ENCODE measurements around the gene ADAM33. TPM values are rescaled to one million over a fixed set of nuclear protein-coding genes. Genes with fewer than 3 reads are reported as not detected.

The ADAM33 gene
- total and polyA plus RNA-seq, 2 of the 13 experiments (the other 11 are each of a cell fraction or from before 2014, with no cell fraction given) = not detected

DNA sequence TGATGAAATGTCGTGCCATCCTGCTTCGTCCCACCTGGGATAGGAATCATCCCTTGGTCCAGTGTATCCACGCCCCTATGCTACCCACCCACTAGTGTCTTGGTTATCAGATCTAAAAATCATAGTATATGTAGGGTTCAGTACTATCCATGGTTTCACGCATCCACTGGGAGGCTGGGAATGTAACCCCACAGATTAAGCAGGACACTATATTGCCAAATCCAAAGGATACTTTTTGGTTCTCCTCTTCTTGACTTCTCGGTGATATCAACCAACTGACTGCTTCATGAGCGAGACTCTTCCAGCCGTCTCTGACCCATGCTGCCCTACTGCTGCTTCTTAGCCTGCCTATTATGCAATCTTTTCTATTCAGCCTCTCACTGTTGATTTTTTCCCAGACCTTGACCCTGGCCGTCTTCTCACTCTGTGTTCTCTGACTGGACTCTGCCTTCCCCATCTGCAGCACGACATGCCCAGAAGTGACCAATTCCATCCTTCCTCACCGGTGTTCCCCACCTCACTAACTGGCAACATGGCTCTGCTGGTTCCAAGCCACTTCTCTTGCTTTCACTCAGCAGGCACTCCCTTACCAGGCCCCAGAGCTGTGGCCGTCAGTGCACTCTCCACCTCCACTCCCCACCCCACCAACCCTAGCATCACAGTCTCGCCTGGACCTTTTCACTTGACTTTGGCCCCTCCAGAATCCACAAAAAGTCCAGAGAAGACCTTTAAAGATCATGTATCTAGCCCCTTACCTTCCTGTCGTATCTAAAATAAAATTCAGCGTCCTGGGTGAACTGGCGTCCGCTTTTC lies 53.1 kb downstream of the ADAM33 start (continued):
- TF ChIP-seq, protein P1, sequence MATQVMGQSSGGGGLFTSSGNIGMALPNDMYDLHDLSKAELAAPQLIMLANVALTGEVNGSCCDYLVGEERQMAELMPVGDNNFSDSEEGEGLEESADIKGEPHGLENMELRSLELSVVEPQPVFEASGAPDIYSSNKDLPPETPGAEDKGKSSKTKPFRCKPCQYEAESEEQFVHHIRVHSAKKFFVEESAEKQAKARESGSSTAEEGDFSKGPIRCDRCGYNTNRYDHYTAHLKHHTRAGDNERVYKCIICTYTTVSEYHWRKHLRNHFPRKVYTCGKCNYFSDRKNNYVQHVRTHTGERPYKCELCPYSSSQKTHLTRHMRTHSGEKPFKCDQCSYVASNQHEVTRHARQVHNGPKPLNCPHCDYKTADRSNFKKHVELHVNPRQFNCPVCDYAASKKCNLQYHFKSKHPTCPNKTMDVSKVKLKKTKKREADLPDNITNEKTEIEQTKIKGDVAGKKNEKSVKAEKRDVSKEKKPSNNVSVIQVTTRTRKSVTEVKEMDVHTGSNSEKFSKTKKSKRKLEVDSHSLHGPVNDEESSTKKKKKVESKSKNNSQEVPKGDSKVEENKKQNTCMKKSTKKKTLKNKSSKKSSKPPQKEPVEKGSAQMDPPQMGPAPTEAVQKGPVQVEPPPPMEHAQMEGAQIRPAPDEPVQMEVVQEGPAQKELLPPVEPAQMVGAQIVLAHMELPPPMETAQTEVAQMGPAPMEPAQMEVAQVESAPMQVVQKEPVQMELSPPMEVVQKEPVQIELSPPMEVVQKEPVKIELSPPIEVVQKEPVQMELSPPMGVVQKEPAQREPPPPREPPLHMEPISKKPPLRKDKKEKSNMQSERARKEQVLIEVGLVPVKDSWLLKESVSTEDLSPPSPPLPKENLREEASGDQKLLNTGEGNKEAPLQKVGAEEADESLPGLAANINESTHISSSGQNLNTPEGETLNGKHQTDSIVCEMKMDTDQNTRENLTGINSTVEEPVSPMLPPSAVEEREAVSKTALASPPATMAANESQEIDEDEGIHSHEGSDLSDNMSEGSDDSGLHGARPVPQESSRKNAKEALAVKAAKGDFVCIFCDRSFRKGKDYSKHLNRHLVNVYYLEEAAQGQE (IDR thresholded peaks at IDR 0.05; ENCODE audit: borderline replicate concordance in 1 of 2, low read depth in 1 of 2, low read length in 2 of 2) = no peak
- TF ChIP-seq, protein P2, sequence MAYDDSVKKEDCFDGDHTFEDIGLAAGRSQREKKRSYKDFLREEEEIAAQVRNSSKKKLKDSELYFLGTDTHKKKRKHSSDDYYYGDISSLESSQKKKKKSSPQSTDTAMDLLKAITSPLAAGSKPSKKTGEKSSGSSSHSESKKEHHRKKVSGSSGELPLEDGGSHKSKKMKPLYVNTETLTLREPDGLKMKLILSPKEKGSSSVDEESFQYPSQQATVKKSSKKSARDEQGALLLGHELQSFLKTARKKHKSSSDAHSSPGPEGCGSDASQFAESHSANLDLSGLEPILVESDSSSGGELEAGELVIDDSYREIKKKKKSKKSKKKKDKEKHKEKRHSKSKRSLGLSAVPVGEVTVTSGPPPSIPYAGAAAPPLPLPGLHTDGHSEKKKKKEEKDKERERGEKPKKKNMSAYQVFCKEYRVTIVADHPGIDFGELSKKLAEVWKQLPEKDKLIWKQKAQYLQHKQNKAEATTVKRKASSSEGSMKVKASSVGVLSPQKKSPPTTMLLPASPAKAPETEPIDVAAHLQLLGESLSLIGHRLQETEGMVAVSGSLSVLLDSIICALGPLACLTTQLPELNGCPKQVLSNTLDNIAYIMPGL (CRISPR knock-in tag; IDR thresholded peaks at IDR 0.05; ENCODE audit: borderline replicate concordance in 1 of 2, low read depth in 1 of 2) = peak in 1 of 2 experiments; percentile 46; a peak in 1 of 4 replicates
- TF ChIP-seq ZSCAN20 (CRISPR knock-in tag; IDR thresholded peaks at IDR 0.05; ENCODE audit: borderline replicate concordance) = 0 out of 2 replicates have a peak, but pooled peaks have one; percentile 42
- TF ChIP-seq, protein P3, sequence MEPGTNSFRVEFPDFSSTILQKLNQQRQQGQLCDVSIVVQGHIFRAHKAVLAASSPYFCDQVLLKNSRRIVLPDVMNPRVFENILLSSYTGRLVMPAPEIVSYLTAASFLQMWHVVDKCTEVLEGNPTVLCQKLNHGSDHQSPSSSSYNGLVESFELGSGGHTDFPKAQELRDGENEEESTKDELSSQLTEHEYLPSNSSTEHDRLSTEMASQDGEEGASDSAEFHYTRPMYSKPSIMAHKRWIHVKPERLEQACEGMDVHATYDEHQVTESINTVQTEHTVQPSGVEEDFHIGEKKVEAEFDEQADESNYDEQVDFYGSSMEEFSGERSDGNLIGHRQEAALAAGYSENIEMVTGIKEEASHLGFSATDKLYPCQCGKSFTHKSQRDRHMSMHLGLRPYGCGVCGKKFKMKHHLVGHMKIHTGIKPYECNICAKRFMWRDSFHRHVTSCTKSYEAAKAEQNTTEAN (CRISPR knock-in tag; conservative IDR thresholded peaks at IDR 0.05) = peak; percentile 33; the same call in 1 of the 2 replicates
- TF ChIP-seq ZNF367 (CRISPR knock-in tag; IDR thresholded peaks at IDR 0.05; ENCODE audit: borderline replicate concordance) = no peak
- peak in 1 of 2 experiments; percentile 72; a peak in 1 of 4 replicates for TF ChIP-seq KLF16 (CRISPR knock-in tag; IDR thresholded peaks at IDR 0.05)
- TF ChIP-seq JARID2 (CRISPR knock-in tag; IDR thresholded peaks at IDR 0.05; ENCODE audit: insufficient replicate concordance) = peak; percentile 47
- peak; percentile 18; the same call in 1 of the 2 replicates for TF ChIP-seq STAG1 (CRISPR knock-in tag; IDR thresholded peaks at IDR 0.05)
- peak; percentile 86; the same call in 1 of the 2 replicates for TF ChIP-seq IRF2 (CRISPR knock-in tag; IDR thresholded peaks at IDR 0.05)
- TF ChIP-seq ISL2 (CRISPR knock-in tag; IDR thresholded peaks at IDR 0.05) = peak; percentile 82
- peak; percentile 26; the same call in 1 of the 2 replicates for TF ChIP-seq SP5 (CRISPR knock-in tag; IDR thresholded peaks at IDR 0.05; ENCODE audit: borderline replicate concordance, low read depth)
- peak; percentile 73 for TF ChIP-seq PPARG (CRISPR knock-in tag; conservative IDR thresholded peaks at IDR 0.05)
- peak; percentile 58; the same call in 1 of the 2 replicates for TF ChIP-seq MXD4 (CRISPR knock-in tag; IDR thresholded peaks at IDR 0.05)
- TF ChIP-seq, protein P4, sequence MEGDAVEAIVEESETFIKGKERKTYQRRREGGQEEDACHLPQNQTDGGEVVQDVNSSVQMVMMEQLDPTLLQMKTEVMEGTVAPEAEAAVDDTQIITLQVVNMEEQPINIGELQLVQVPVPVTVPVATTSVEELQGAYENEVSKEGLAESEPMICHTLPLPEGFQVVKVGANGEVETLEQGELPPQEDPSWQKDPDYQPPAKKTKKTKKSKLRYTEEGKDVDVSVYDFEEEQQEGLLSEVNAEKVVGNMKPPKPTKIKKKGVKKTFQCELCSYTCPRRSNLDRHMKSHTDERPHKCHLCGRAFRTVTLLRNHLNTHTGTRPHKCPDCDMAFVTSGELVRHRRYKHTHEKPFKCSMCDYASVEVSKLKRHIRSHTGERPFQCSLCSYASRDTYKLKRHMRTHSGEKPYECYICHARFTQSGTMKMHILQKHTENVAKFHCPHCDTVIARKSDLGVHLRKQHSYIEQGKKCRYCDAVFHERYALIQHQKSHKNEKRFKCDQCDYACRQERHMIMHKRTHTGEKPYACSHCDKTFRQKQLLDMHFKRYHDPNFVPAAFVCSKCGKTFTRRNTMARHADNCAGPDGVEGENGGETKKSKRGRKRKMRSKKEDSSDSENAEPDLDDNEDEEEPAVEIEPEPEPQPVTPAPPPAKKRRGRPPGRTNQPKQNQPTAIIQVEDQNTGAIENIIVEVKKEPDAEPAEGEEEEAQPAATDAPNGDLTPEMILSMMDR (CRISPR knock-in tag; IDR thresholded peaks at IDR 0.05) = peak; percentile 19; the same call in 1 of the 2 replicates
- peak; percentile 88 for TF ChIP-seq FOXO1 (CRISPR knock-in tag; IDR thresholded peaks at IDR 0.05)
- TF ChIP-seq, protein P5, sequence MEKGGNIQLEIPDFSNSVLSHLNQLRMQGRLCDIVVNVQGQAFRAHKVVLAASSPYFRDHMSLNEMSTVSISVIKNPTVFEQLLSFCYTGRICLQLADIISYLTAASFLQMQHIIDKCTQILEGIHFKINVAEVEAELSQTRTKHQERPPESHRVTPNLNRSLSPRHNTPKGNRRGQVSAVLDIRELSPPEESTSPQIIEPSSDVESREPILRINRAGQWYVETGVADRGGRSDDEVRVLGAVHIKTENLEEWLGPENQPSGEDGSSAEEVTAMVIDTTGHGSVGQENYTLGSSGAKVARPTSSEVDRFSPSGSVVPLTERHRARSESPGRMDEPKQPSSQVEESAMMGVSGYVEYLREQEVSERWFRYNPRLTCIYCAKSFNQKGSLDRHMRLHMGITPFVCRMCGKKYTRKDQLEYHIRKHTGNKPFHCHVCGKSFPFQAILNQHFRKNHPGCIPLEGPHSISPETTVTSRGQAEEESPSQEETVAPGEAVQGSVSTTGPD (CRISPR knock-in tag; IDR thresholded peaks at IDR 0.05) = no peak
- 0 out of 2 replicates have a peak, but pooled peaks have one; percentile 41 for TF ChIP-seq TCF7 (IDR thresholded peaks at IDR 0.05; ENCODE audit: low read depth)
- no peak for TF ChIP-seq SP2 (CRISPR knock-in tag; IDR thresholded peaks at IDR 0.05)
